Adrenal gland (tissue), 12 donors: Measurements from ENCODE around the gene PAOX. TPM values are rescaled to one million over a fixed set of nuclear protein-coding genes. Genes with fewer than 3 reads are reported as not detected.
A peak's percentile ranks its signal among the peaks of the same experiment; 100 is the strongest.

ENCODE experiments used
- DNase-seq, 7 donors: peaks; one replicate each; pipeline ENCODE4 v3.0.0-alpha.2; 2019 to 2020
- H3K27ac ChIP-seq, 5 donors: fragments of 200-600 bp; sonication (generic) in 4 of 5; 1 replicate in 3 of 5; 2 replicates in 2 of 5; pipeline versions ENCODE4 v1.5.1 to v1.8.0; 2016 to 2020; ENCODE audit warnings: mild to moderate bottlenecking in 1 of 5
- H3K27me3 ChIP-seq: fragments of 200-600 bp; 2 replicates; pipeline ENCODE4 v1.8.0; 2021
- H3K36me3 ChIP-seq, 2 donors: fragments of 200-600 bp; replicated peaks in 1 of 2; 1 replicate in 1 of 2; 2 replicates in 1 of 2; pipeline versions ENCODE4 v1.5.1 to v1.8.0; 2018 to 2022
- H3K4me1 ChIP-seq, 2 donors: fragments of 200-600 bp; replicated peaks in 1 of 2; 1 replicate in 1 of 2; 2 replicates in 1 of 2; pipeline versions ENCODE4 v1.5.1 to v1.8.0; 2018 to 2021
- H3K4me3 ChIP-seq, 4 donors: fragments of 200-600 bp; sonication (generic) in 3 of 4; one replicate each; pipeline ENCODE4 v1.5.1; 2016 to 2018
- H3K9me3 ChIP-seq, 3 donors: fragments of 200-600 bp; sonication (generic) in 1 of 3; replicated peaks in 1 of 3; 1 replicate in 2 of 3; 2 replicates in 1 of 3; pipeline versions ENCODE4 v1.5.1 to v1.8.0; 2016 to 2021
- CTCF ChIP-seq, 6 experiments: fragments of 450-650 bp in 4 of 6; fragments of 200-600 bp in 2 of 6; sonication (generic) in 1 of 6; IDR thresholded peaks; 1 replicate in 5 of 6; 2 replicates in 1 of 6; pipeline versions ENCODE4 v1.5.1 to v1.8.0; 2016 to 2021; ENCODE audit warnings: antibody characterized with exemption in 6 of 6, mild to moderate bottlenecking in 2 of 6, moderate library complexity in 1 of 6
- POLR2A ChIP-seq, 2 donors: fragments of 450-650 bp; IDR thresholded peaks; one replicate each; pipeline ENCODE4 v1.6.1; 2017; ENCODE audit warnings: antibody characterized with exemption in 2 of 2, mild to moderate bottlenecking in 2 of 2, moderate library complexity in 1 of 2
- WGBS, 4 donors: extraction: QIAGEN DNeasy Blood & Tissue Kit in 2 of 4; methylation state at CpG; one replicate each; pipeline versions ENCODE4 v1.1.5 to v1.1.7; 2013 to 2017; 5-methylcytosine and 5-hydroxymethylcytosine counted together
- intact Hi-C, 2 donors: fragments of 100-400 bp; cut with DNase I; formaldehyde crosslinking; loops; one replicate each; pipeline versions ENCODE4 v1.14.1 to v1.15.0; 2022 to 2023
- polyA plus RNA-seq, 3 donors: library from polyadenylated mRNA; stranded (reverse); fragments of 200-250 nt in 2 of 3; fragments of 350-450 nt in 1 of 3; fragmentation: Illumina TruSeq in 1 of 3; extraction: RNeasy Lipid Tissue Mini Kit (QIAGEN cat#74804) in 1 of 3; gene quantifications; one replicate each; pipeline ENCODE4 v1.2.3, GENCODE V29; 2013 to 2014
- total RNA-seq, 9 donors: library from RNA; depleted of rRNA in 4 of 9; stranded (reverse); fragments of >200 nt in 4 of 9; fragments of 120-200 nt in 1 of 9; fragmentation: NEBNext Ultra II Directional in 1 of 9; extraction: Animal tissue kit (Norgen Biotek cat#: 25700) in 1 of 9; gene quantifications; one replicate each; pipeline versions ENCODE4 v1.1.0 to v1.2.4, GENCODE V29; 2013 to 2023
- donor health status: healthy with polysubstance abuse.
- donor health status: Bipolar disorder and iron deficiency.
- donor health status: DM: yes; HTN: yes; CAD: no.
- donor health status: DM: no; HTN: no; CAD: no.
- donor health status: DM: no; HTN: no; CAD: no.
- donor health status: DM: yes; HTN: yes; CAD: no.

Gene PAOX
- total and polyA plus RNA-seq, 12 donors, result 1.0 to 34.4 (median 6.4) TPM

GRCh38 chr10:133388973-133389818 is 10.1 kb downstream of the PAOX start:
- intact Hi-C loops, result no loop called here
- DNase-seq, result peak in 3 of 7 donors; percentile 13 to 53 (median 15)
- WGBS, 4 donors, result 77 to 88% (median 79%) methylated on average over 27 to 39 of the region's 39 CpGs
- peaks cover 0 to under 1% of the 10 kb centered on the region in 2 donors for H3K36me3 ChIP-seq
- no peaks in the 10 kb centered on the region for H3K27me3 ChIP-seq
- TF ChIP-seq POLR2A (IDR thresholded peaks at IDR 0.05) (no peak), CTCF (IDR thresholded peaks at IDR 0.05) (no peak)
- peaks cover 0 to 6% of the 10 kb centered on the region in 2 donors for H3K4me1 ChIP-seq
- H3K4me3 ChIP-seq, result no peak overlapping the region
- no peaks in the 10 kb centered on the region for H3K9me3 ChIP-seq
- H3K27ac ChIP-seq, result peak overlapping the region in 2 of 5 donors; percentile 40 to 44

DNA sequence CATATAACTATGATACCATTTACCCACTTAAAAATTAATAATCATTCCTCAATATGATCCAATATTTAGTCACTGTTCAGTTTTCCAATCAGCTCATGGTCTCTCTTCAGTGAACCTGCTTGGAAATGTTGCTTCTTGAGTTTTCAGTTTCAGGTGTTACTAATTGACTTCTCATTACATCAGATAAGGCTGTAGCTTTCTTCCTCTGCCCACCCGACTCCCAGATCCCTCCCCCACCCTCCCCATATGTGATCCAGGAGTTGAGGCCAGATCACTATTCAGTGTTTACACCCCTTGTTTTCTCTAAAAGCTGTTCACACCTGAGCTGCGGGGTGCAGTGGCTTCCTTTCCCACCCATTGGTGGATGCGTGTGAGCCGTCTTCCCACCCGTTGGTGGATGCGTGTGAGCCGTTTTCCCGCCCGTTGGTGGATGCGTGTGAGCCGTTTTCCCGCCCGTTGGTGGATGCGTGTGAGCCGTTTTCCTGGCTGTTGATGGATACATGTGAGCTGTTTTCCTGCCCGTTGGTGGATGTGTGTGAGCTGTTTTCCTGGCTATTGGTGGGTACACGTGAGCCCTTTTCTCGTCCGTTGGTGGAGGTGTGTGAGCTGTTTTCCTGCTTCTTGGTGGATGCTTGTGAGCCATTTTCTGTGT is 11.7 kb downstream of the PAOX start:
- H3K4me3 ChIP-seq, result no peak overlapping the region
- H3K4me1 ChIP-seq, result peaks cover 6 to 14% of the 10 kb centered on the region in 2 donors
- H3K36me3 ChIP-seq, result no peaks in the 10 kb centered on the region
- 90 to 94% (median 90%) methylated on average over 19 of the region's 19 CpGs for WGBS, 4 donors
- intact Hi-C loops, result no loop called here
- no peaks in the 10 kb centered on the region for H3K27me3 ChIP-seq
- no peak overlapping the region for H3K27ac ChIP-seq
- peak in 1 of 7 donors; percentile 46 for DNase-seq
- TF ChIP-seq CTCF (IDR thresholded peaks at IDR 0.05) (no peak), POLR2A (IDR thresholded peaks at IDR 0.05) (no peak)
- H3K9me3 ChIP-seq, result no peaks in the 10 kb centered on the region

GRCh38 chr10:133391249-133391635 is 12.2 kb downstream of the PAOX start:
- Histone ChIP-seq H3K4me3 (no peak overlapping the region), H3K4me1 (peaks cover 6 to 14% of the 10 kb centered on the region in 2 donors), H3K9me3 (no peaks in the 10 kb centered on the region), H3K27ac (no peak overlapping the region), H3K36me3 (peaks cover 0 to 2% of the 10 kb centered on the region in 2 donors), H3K27me3 (no peaks in the 10 kb centered on the region)
- peak in 1 of 7 donors; percentile 36 for DNase-seq
- TF ChIP-seq POLR2A (IDR thresholded peaks at IDR 0.05), result no peak
- WGBS, 4 donors, result 93 to 96% (median 95%) methylated on average over 12 of the region's 12 CpGs
- intact Hi-C loops, result no loop called here

- no peak overlapping the region for H3K27ac ChIP-seq
- TF ChIP-seq CTCF (IDR thresholded peaks at IDR 0.05) (no peak), POLR2A (IDR thresholded peaks at IDR 0.05) (no peak)
- H3K9me3 ChIP-seq, result no peaks in the 10 kb centered on the region
- no peak overlapping the region for H3K4me3 ChIP-seq
- DNase-seq, result peak in 1 of 7 donors; percentile 45
- intact Hi-C loops, result no loop called here
- H3K27me3 ChIP-seq, result no peaks in the 10 kb centered on the region
- peaks cover 6 to 14% of the 10 kb centered on the region in 2 donors for H3K4me1 ChIP-seq
- peaks cover 0 to 4% of the 10 kb centered on the region in 2 donors for H3K36me3 ChIP-seq
- WGBS, 4 donors, result 81 to 88% (median 87%) methylated on average over 12 of the region's 12 CpGs
These were observed 12.9 kb downstream of the PAOX start for GRCh38 chr10:133391761-133392518.
